ENCODE results near the gene KRTAP1-4.
"Not testable (repeated sequence)": the region's sequence is repeated elsewhere in the genome, so short reads cannot be mapped to it uniquely, and the experiment has no call there.

KRTAP1-4 gene

DNA sequence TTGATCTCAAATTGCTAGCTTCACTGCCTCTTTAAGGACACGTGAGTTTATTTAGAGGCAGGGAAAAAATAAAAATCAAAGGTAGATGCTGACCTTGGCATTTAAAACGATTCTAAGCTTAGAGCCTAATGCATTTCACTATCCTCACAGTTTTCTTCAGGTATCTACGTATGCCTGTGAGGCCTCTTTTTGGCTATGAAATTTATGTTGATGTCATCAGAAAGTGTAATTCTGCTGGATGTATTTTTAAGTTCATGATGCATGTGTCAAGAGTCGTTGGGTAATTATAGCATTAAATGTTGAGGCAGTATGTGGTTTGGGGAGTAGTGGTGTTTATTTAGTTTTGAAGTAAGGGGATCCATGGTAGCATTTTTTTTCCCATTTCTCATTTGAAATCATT lies 26.1 kb downstream of the KRTAP1-4 start:
- no peak for DNase-seq (ENCODE audit: low spot score)

DNA sequence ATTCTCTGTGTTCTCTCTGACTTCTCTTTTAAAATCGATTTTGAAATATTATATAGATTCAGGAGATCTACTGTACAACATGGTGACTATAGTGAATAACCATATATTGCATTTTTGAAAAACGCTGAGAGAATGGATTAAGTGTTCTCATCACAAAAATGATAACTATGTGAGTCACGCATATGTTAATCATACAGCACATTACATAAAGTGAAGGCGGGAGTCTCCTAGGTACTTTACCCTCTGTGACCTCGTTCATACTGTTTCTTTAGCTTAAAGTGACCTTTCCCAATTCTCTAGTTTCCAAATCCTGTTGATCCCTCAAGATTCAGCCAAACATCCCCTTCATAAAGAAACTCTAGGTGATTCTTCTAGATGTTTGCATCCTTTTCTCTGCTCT lies 27.2 kb downstream of the KRTAP1-4 start:
- no peak for DNase-seq (ENCODE audit: low spot score)

DNA sequence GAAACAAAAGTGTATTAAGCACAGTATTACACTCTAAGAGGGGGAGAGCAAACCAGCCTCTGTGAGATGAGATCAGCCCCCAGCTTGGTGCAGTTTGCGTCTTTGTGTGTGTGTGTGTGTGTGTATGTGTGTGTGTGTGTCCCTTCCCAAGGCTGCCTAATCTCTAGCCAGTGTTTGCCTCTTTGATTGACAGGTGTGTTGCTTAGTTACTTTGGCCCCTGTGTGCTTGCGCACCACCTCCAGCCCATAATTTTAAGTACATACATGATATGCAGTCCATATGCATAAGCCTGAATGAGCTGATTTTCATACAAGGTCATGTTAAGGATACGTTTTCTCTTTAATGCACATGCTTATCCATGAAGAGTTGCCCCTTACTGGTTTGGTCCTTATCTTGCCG lies 28.2 kb downstream of the KRTAP1-4 start:
- DNase-seq (ENCODE audit: low spot score) = no peak

DNA sequence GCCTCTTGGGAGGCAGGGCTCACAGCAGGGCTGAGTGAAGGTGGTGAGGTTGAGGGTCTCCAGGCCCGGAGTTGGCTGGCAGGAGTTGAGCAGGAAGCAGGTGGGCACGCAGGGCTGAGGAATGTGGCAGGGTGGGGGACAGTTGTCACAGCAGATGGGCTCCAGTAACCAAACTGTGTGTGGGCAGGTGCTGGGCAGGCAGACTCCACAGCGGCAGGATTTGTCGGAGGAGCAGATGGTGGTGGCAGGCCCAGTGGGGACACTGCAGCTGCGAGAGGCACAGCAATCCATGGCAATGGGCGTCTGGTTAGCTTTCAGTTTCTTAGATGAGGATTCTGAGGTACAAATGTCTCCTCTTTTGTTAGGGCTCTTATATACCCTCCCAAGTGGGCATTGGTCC lies 30.4 kb downstream of the KRTAP1-4 start, which contains the start of gene KRTAP3-2:
Gene KRTAP3-2 (minus strand): TSS at position 344 of the 400 bp plus-strand sequence. CDS start 53 bp downstream, at position 291.
- not testable (repeated sequence) for DNase-seq (ENCODE audit: low spot score)

DNA sequence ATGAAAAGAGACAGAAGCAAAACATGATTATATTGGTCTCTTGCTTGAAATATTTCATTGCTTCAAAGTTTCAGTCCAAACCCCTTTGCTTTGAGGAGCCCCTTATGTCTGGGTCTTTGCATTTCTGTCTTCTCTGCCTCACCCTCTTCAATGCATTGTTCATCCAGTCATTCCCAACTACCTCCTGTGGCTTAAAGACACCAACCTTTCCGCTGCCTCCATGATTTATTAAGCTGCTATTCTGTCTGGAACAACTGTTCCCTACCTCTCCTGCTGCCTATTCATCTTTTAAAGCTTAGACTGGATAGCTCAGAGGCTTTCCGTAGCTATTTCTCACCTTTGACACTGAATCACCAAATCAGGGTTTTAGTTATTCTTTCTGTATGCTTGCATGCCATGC lies 32.6 kb downstream of the KRTAP1-4 start:
- DNase-seq (ENCODE audit: low spot score) = no peak

DNA sequence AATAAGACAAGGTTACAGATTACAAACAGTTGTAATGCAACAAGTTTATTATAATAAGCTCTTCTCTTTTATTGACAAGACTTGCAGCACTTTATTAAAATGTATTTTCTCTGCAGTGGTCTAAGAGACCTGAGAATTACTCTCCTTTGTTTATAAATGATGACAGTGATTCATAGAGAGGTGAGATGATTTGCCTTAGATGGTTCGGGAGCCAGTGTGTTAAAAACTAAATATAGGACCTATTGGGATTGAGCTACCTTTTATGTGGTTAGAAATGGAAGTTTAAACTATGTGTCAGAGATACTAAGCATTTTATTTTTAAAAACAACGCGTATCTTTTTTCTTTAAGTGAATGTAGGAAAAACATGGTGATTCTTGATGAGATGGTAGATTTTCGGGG lies 33.2 kb downstream of the KRTAP1-4 start:
- no peak for DNase-seq (ENCODE audit: low spot score)

DNA sequence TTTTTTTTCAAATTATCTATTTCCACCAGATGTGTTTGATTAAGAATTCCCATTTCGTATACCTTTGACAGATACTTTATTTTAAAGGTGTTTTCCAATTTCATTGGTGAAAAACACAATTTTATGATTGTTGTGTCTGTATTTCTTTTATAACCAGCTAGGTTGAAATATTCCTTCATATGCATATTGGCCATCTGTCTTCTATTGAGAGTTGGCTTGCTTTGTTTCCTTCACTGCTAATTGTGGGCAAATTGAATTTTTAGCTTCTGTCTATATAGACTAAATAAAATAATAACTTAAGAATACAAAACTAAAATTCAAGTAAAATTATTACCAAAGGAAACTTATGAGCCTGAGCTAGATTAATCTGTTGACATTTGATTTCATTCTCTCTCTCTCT lies 34.9 kb downstream of the KRTAP1-4 start:
- DNase-seq (ENCODE audit: low spot score) = no peak

DNA sequence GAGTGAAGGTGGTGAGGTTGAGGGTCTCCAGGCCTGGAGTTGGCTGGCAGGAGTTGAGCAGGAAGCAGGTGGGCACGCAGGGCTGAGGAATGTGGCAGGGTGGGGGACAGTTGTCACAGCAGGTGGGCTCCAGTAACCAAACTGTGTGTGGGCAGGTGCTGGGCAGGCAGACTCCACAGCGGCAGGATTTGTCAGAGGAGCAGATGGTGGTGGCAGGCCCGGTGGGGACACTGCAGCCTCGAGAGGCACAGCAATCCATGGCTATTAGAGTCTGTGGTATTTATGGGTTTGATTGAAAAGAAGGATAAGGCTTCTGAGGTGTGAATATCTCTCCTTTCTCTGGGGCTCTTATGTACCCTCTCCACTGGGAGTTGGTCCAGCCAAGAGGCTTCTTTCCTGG lies 36.2 kb downstream of the KRTAP1-4 start, which contains the start of gene KRTAP3-3:
Gene KRTAP3-3 (minus strand): TSS at position 326 of the 400 bp plus-strand sequence. CDS start 67 bp downstream, at position 259.
- DNase-seq (ENCODE audit: low spot score) = no peak

DNA sequence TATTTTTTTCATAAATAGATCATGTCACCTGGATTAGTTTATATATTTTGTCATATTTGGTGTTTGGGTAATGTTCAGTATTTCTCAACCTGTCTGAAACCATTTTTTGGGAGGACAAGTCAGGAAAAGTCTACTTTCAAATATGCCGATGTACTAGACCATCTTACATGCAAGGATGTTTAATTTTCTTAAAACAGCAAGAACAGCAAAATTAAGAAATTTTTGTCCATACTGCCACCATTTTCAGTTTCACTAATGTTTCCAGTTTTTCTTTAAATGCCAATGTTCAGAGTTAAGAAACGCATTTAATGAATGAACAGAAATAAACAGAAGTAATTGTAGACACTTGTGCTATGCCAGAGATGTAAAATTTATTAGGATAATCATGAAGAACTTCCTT lies 36.9 kb downstream of the KRTAP1-4 start:
- no peak for DNase-seq (ENCODE audit: low spot score)

DNA sequence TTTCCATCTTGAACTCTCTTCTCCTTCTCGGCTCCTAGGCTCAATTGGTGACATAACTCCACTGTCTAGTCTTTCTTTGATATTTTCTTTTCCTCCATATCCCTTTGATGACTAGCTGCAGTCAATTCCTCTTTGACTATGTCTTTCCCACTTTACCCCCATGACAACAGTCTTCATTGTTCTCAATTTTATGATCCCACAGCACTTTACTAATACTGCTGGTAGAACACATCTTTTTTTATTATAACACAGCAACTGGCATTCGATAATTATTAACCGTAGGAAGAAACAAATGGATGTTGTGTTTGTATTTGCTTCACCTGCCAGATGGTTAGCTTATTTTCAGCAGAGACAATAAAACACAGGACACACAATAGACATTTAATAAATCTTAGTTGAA lies 37.3 kb downstream of the KRTAP1-4 start:
- no peak for DNase-seq (ENCODE audit: low spot score)

DNA sequence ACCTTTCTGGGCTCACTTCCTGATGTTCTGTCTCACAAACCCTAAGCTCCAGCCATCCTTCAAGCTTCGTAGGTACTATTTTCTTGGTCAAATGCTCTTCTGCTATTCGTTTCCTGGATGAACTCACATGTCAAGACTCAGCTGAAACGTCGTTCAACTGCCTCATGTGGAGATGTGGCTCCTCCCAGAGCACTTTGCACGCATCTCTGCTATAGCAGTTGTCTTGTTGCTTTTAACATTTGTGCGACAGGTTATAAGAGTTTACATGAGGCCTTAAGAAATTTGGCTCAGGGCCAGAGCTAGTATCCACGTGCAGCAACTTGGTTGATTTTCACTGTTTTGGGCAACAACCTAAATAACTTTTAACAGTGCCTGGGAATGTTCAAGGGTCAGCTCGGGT lies 43.1 kb downstream of the KRTAP1-4 start:
- no peak for DNase-seq (ENCODE audit: low spot score)

DNA sequence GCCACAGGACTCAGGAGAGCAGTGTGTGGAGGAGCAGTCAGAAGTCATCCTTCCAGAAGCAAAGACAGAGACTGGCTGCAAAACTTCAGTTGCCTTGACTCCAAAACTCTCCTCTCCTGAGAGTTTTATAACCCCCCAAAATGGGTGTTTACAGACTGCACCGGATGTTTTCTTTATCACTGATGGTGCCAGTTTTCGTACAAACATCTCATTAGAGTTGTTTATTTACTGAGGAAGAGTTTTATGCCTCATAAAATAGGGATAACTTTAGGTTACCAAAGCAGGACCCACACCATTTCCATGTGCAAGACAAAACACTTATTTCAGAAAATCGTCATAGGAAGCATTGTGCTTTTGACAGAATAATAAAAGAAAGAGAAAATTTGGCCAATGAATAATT lies 45.8 kb downstream of the KRTAP1-4 start, which contains the start of gene KRT40:
Gene KRT40 (minus strand): TSS at position 101 of the 400 bp plus-strand sequence. CDS start 53 bp downstream, at position 48.
- no peak for DNase-seq (ENCODE audit: low spot score)

DNA sequence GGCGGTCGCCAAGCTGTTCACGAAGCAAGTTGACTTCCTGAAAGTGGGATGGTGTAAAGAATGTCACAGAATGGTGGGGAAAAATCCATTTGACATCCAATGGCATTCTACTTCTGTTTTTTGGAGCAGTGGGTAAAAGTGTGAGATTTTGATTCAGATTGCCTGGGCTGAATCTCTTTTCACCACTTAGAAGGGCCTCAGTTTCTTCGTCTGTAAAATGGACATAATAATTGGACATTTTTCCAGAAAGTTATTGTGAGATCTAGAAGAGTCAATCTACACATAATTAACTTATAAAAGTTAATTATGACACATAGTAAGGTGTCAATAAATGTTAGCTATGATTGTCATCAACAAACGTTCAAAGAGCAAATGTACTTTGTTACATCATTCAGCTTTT lies 48.9 kb downstream of the KRTAP1-4 start:
- DNase-seq (ENCODE audit: low spot score) = no peak

DNA sequence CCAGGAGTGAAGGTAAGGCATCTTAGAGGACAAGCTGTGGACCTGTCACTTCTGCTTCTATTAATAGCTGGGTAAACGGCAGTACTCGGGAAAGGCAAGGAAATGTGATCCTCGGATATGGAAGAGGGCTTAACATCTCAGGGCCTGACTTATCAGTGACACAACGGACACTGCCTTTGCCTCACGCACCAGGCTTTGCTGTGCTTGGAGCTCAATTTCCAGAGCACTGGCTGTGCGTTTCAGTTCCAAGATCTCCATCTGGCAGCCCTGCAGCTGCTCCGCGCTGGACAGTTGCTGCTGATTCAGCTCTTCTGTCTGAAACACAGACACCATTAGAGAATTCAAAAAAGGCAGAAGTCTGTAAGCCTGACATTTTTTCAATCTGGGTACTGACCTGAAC lies 49.4 kb downstream of the KRTAP1-4 start:
- DNase-seq (ENCODE audit: low spot score) = no peak

DNA sequence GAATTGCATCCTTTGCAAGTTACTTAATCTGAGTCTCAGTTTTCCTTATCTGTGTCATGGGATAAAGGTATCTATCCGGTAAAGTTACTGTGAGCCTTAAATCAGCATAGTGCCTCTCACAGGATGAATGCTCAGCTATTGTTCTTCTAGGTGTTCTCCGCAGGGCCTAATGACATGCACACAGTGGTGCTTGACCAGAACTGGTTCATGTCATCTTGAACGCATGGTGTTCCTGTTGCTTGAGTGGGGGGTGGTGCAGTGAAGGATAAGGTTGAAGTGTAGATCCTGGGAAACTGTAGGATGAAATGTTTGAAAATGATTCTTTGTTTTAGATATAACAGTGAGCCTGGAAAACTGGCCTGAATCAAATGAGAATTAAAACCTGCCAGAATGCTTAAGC lies 49.9 kb downstream of the KRTAP1-4 start:
- DNase-seq (ENCODE audit: low spot score) = no peak
